GM21529 (cell line): Measurements from ENCODE around the gene SLC7A6OS.

Experiments used
- ATAC-seq: cut with Tn5 transposase; IDR thresholded peaks from one replicate; pipeline ENCODE4 v1.9.1; 2021; ENCODE audit not compliant: unreplicated experiment

Gene SLC7A6OS

GRCh38 chr16:68257906-68258800 lies 52.6 kb downstream of the SLC7A6OS start:
- peak; percentile 28 for ATAC-seq

- peak; percentile 58 for ATAC-seq
These were observed 53.4 kb downstream of the SLC7A6OS start for GRCh38 chr16:68257251-68257905.

GRCh38 chr16:68255712-68256111 lies 55.0 kb downstream of the SLC7A6OS start:
- ATAC-seq, result no peak

GRCh38 chr16:68253721-68254120 lies 57.0 kb downstream of the SLC7A6OS start:
- no peak for ATAC-seq

GRCh38 chr16:68252383-68252782 lies 58.4 kb downstream of the SLC7A6OS start:
- no peak for ATAC-seq

- ATAC-seq, result no peak
These were observed 58.9 kb downstream of the SLC7A6OS start for GRCh38 chr16:68251832-68252231.

GRCh38 chr16:68250951-68251350 lies 59.8 kb downstream of the SLC7A6OS start:
- no peak for ATAC-seq

- no peak for ATAC-seq
These were observed 61.4 kb downstream of the SLC7A6OS start for GRCh38 chr16:68249371-68249770.
